HEK293 (cell line): ENCODE measurements around the gene LGALS4.

Experiments used
- CTCF ChIA-PET: fragments of 350-600 bp; formaldehyde crosslinking; extraction: SDS; loops from one replicate; lab custom pipeline; 2021; ENCODE audit warnings: antibody characterized with exemption; lab: Yijun Ruan, JAX
- POLR2A ChIA-PET: fragments of 300-600 bp; formaldehyde crosslinking; extraction: SDS; loops from one replicate; lab custom pipeline; 2020; ENCODE audit warnings: antibody characterized with exemption, inconsistent platforms; lab: Yijun Ruan, JAX
- H3K27ac ChIP-seq: fragments of 200-500 bp; sonication (Bioruptor generic); 2 replicates; pipeline ENCODE4 v1.5.1; 2014; ENCODE audit warnings: low read depth, low read length, control low read depth, inconsistent platforms; ENCODE audit errors: extremely low read depth
- H3K36me3 ChIP-seq, 2 experiments: fragments of 200-500 bp in 1 of 2; sonication (Bioruptor generic) in 1 of 2; 1 replicate in 1 of 2; 2 replicates in 1 of 2; pipeline ENCODE4 v1.5.1; 2014 to 2017; ENCODE audit warnings: inconsistent platforms in 2 of 2, low read length in 2 of 2; ENCODE audit not compliant: control insufficient read depth in 2 of 2, insufficient read depth in 1 of 2
- H3K4me1 ChIP-seq: fragments of 200-500 bp; sonication (Bioruptor generic); 2 replicates; pipeline ENCODE4 v1.5.1; 2014; ENCODE audit warnings: mild to moderate bottlenecking, low read length, inconsistent platforms; ENCODE audit not compliant: control insufficient read depth, insufficient read depth
- H3K4me3 ChIP-seq: 2 replicates; pipeline ENCODE4 v1.5.1; 2011; ENCODE audit warnings: low read depth, mild to moderate bottlenecking, control low read depth, low read length, moderate library complexity
- H3K9me3 ChIP-seq: fragments of 200-500 bp; sonication (Bioruptor generic); 2 replicates; pipeline ENCODE4 v1.5.1; 2014; ENCODE audit warnings: low read depth, low read length, inconsistent platforms; ENCODE audit not compliant: control insufficient read depth, insufficient read depth
- ELK4 ChIP-seq: IDR thresholded peaks from 2 replicates; pipeline ENCODE4 v1.6.1; 2011; ENCODE audit warnings: mild to moderate bottlenecking, low read depth, low read length, borderline replicate concordance
- FEZF1 ChIP-seq: fragments of 450-650 bp; formaldehyde crosslinking; IDR thresholded peaks from 2 replicates; pipeline ENCODE4 v1.5.1; 2016; ENCODE audit warnings: missing biosample characterization, missing genetic modification characterization
- GLI2 ChIP-seq: fragments of 450-650 bp; formaldehyde crosslinking; IDR thresholded peaks from 2 replicates; pipeline ENCODE4; 2017; ENCODE audit warnings: missing biosample characterization, missing genetic modification characterization, low read depth, borderline replicate concordance
- GLIS1 ChIP-seq: fragments of 450-650 bp; formaldehyde crosslinking; IDR thresholded peaks from 2 replicates; pipeline ENCODE4 v1.5.1; 2016; ENCODE audit warnings: missing biosample characterization, missing genetic modification characterization
- HIC1 ChIP-seq: fragments of 450-650 bp; formaldehyde crosslinking; IDR thresholded peaks from 2 replicates; pipeline ENCODE4 v1.5.1; 2016; ENCODE audit warnings: missing biosample characterization, missing genetic modification characterization
- HOXC10 ChIP-seq: sonication (generic); formaldehyde crosslinking; IDR thresholded peaks from 2 replicates; pipeline ENCODE4 v1.8.1; 2023; ENCODE audit warnings: mild to moderate bottlenecking, missing genetic modification reagents
- HOXD13 ChIP-seq: sonication (generic); formaldehyde crosslinking; IDR thresholded peaks from 2 replicates; pipeline ENCODE4 v1.8.0; 2022; ENCODE audit warnings: missing genetic modification reagents, borderline replicate concordance
- KLF9 ChIP-seq: fragments of 450-650 bp; formaldehyde crosslinking; IDR thresholded peaks from 2 replicates; pipeline ENCODE4 v1.5.1; 2016; ENCODE audit warnings: missing biosample characterization, missing genetic modification characterization, low read depth
- SETDB1 ChIP-seq: IDR thresholded peaks from one replicate; pipeline ENCODE4 v1.6.1; 2017; ENCODE audit warnings: mild to moderate bottlenecking, low read length, moderate library complexity, mixed read lengths; ENCODE audit not compliant: insufficient read length
- SP2 ChIP-seq: fragments of 450-650 bp; formaldehyde crosslinking; IDR thresholded peaks from 2 replicates; pipeline ENCODE4 v1.5.1; 2016; ENCODE audit warnings: missing biosample characterization, missing genetic modification characterization
- SP7 ChIP-seq: fragments of 450-650 bp; formaldehyde crosslinking; IDR thresholded peaks from 2 replicates; pipeline ENCODE4 v1.5.1; 2016; ENCODE audit warnings: missing biosample characterization, missing genetic modification characterization
- ZBTB1 ChIP-seq: fragments of 450-650 bp; formaldehyde crosslinking; IDR thresholded peaks from 2 replicates; pipeline ENCODE4 v1.5.1; 2016; ENCODE audit warnings: missing biosample characterization, missing genetic modification characterization
- ZBTB49 ChIP-seq: fragments of 450-650 bp; formaldehyde crosslinking; IDR thresholded peaks from 2 replicates; pipeline ENCODE4 v1.5.1; 2016; ENCODE audit warnings: missing biosample characterization, missing genetic modification characterization, low read depth
- ZNF169 ChIP-seq: fragments of 450-650 bp; formaldehyde crosslinking; IDR thresholded peaks from 2 replicates; pipeline ENCODE4 v1.5.1; 2016; ENCODE audit warnings: missing biosample characterization, missing genetic modification characterization
- ZNF175 ChIP-seq: fragments of 450-650 bp; formaldehyde crosslinking; IDR thresholded peaks from 2 replicates; pipeline ENCODE4 v1.5.1; 2016; ENCODE audit warnings: missing biosample characterization, missing genetic modification characterization
- ZNF202 ChIP-seq: fragments of 450-650 bp; formaldehyde crosslinking; IDR thresholded peaks from 2 replicates; pipeline ENCODE4 v1.5.1; 2016; ENCODE audit warnings: missing biosample characterization, missing genetic modification characterization, borderline replicate concordance
- ZNF23 ChIP-seq: fragments of 450-650 bp; formaldehyde crosslinking; IDR thresholded peaks from 2 replicates; pipeline ENCODE4 v1.5.1; 2016; ENCODE audit warnings: missing biosample characterization, missing genetic modification characterization, borderline replicate concordance
- ZNF311 ChIP-seq: fragments of 450-650 bp; formaldehyde crosslinking; IDR thresholded peaks from 2 replicates; pipeline ENCODE4 v1.5.1; 2017; ENCODE audit warnings: missing biosample characterization, missing genetic modification characterization, borderline replicate concordance
- ZNF324 ChIP-seq: fragments of 450-650 bp; formaldehyde crosslinking; IDR thresholded peaks from 2 replicates; pipeline ENCODE4 v1.5.1; 2016; ENCODE audit warnings: missing biosample characterization, missing genetic modification characterization
- ZNF473 ChIP-seq: fragments of 450-650 bp; formaldehyde crosslinking; IDR thresholded peaks from 2 replicates; pipeline ENCODE4 v1.5.1; 2017; ENCODE audit warnings: missing biosample characterization, missing genetic modification characterization
- ZNF580 ChIP-seq: fragments of 450-650 bp; formaldehyde crosslinking; IDR thresholded peaks from 2 replicates; pipeline ENCODE4 v1.5.1; 2016; ENCODE audit warnings: missing biosample characterization, missing genetic modification characterization
- ZNF596 ChIP-seq: fragments of 450-650 bp; IDR thresholded peaks from 2 replicates; pipeline ENCODE4 v1.5.0; 2018; ENCODE audit warnings: missing biosample characterization, mild to moderate bottlenecking, missing genetic modification characterization, moderate library complexity
- ZNF629 ChIP-seq: fragments of 450-650 bp; formaldehyde crosslinking; IDR thresholded peaks from 2 replicates; pipeline ENCODE4 v1.5.1; 2017; ENCODE audit warnings: missing biosample characterization, missing genetic modification characterization
- ZNF639 ChIP-seq: fragments of 450-650 bp; formaldehyde crosslinking; IDR thresholded peaks from 2 replicates; pipeline ENCODE4 v1.5.1; 2016; ENCODE audit warnings: missing biosample characterization, missing genetic modification characterization
- ZNF692 ChIP-seq: fragments of 450-650 bp; formaldehyde crosslinking; IDR thresholded peaks from 2 replicates; pipeline ENCODE4 v1.5.1; 2016; ENCODE audit warnings: missing biosample characterization, missing genetic modification characterization
- ZSCAN4 ChIP-seq: fragments of 450-650 bp; formaldehyde crosslinking; IDR thresholded peaks from 2 replicates; pipeline ENCODE4 v1.5.1; 2017; ENCODE audit warnings: missing biosample characterization, missing genetic modification characterization

The LGALS4 gene

GRCh38 chr19:38849860-38850435 lies 37.2 kb upstream of the LGALS4 start, which contains the start of gene HNRNPL:
Gene HNRNPL (minus strand): TSS chr19:38849986. CDS start chr19:38849966, 20 bp downstream.
- Histone ChIP-seq H3K4me3 (peak within 1 kb of the TSS; percentile 57), H3K27ac (peak within 1 kb of the TSS; percentile 100), H3K9me3 (no peaks in the 10 kb centered on the region), H3K4me1 (peaks cover 32% of the 10 kb centered on the region), H3K36me3 (peaks cover 39 to 42% of the 10 kb centered on the region in 2 experiments)
- ChIA-PET POLR2A (interaction anchor here (0.6 to 6.4 kb wide), 28 partner anchors 11 to 586 kb away, joined by 3 to 159 read pairs (median 6); partner anchors contain the start of genes ECH1, EIF3K, FBXO17 and MRPS12), CTCF (interaction anchor here (0.5 to 1.4 kb wide), 6 partner anchors 17 to 447 kb away, joined by 3 to 13 read pairs (median 3); partner anchors contain the start of gene FAM98C)
- no peak for TF ChIP-seq ELK4
- no peak for TF ChIP-seq ZNF596 (tag by site-specific recombination)
- TF ChIP-seq ZBTB49 (tag by site-specific recombination): no peak
- TF ChIP-seq SP2 (tag by site-specific recombination): peak; percentile 99
- no peak for TF ChIP-seq HIC1 (tag by site-specific recombination)
- TF ChIP-seq ZNF629: peak; percentile 99
- TF ChIP-seq ZNF169 (tag by site-specific recombination): 0 out of 2 replicates have a peak, but pooled peaks have one; percentile 1
- TF ChIP-seq GLI2 (tag by site-specific recombination): no peak
- TF ChIP-seq GLIS1 (tag by site-specific recombination): peak; percentile 44; the same call in 1 of the 2 replicates
- TF ChIP-seq ZNF311 (tag by site-specific recombination): no peak
- peak; percentile 40; the same call in 1 of the 2 replicates for TF ChIP-seq SP7
- TF ChIP-seq ZSCAN4 (tag by site-specific recombination): no peak
- peak; percentile 93 for TF ChIP-seq FEZF1
- peak; percentile 97 for TF ChIP-seq ZNF692
- TF ChIP-seq ZNF175 (tag by site-specific recombination): no peak
- TF ChIP-seq ZNF23 (tag by site-specific recombination): no peak
- TF ChIP-seq KLF9 (tag by site-specific recombination): peak; percentile 52
- no peak for TF ChIP-seq ZNF324 (tag by site-specific recombination)
- no peak for TF ChIP-seq ZBTB1 (tag by site-specific recombination)
- TF ChIP-seq SETDB1: no peak
- TF ChIP-seq ZNF639 (tag by site-specific recombination): no peak
- TF ChIP-seq HOXD13: no peak
- TF ChIP-seq ZNF202 (tag by site-specific recombination): no peak
- no peak for TF ChIP-seq HOXC10 (CRISPR knock-in tag)
- TF ChIP-seq ZNF580 (tag by site-specific recombination): peak; percentile 100
- TF ChIP-seq ZNF473 (tag by site-specific recombination): no peak
